Effector memory CD4-positive, alpha-beta T cell (primary cell): ENCODE results near the gene NCR3LG1.

Experiments
- DNase-seq, 3 donors: peaks; one replicate each; pipeline ENCODE4 v3.0.0-alpha.2; 2020
- H3K27ac ChIP-seq: 2 replicates; pipeline ENCODE4 v1.7.0; 2013; ENCODE audit warnings: mild to moderate bottlenecking, low read length, moderate library complexity; ENCODE audit not compliant: insufficient read depth, poor library complexity, severe bottlenecking
- H3K27me3 ChIP-seq: replicated peaks from 2 replicates; pipeline ENCODE4 v1.7.0; 2013; ENCODE audit warnings: mild to moderate bottlenecking, low read length; ENCODE audit not compliant: insufficient read depth, control insufficient read depth, poor library complexity, severe bottlenecking
- H3K36me3 ChIP-seq: 2 replicates; pipeline ENCODE4 v1.7.0; 2013; ENCODE audit warnings: mild to moderate bottlenecking, low read length, moderate library complexity; ENCODE audit not compliant: control insufficient read depth, insufficient read depth
- H3K4me1 ChIP-seq: 2 replicates; pipeline ENCODE4 v1.7.0; 2013; ENCODE audit warnings: low read length, mild to moderate bottlenecking; ENCODE audit not compliant: control insufficient read depth, insufficient read depth, poor library complexity, severe bottlenecking
- H3K4me3 ChIP-seq: 2 replicates; pipeline ENCODE4 v1.7.0; 2013; ENCODE audit warnings: low read length, low read depth, mild to moderate bottlenecking; ENCODE audit not compliant: insufficient read depth, poor library complexity, severe bottlenecking
- H3K9me3 ChIP-seq: 2 replicates; pipeline ENCODE4 v1.7.0; 2013; ENCODE audit warnings: mild to moderate bottlenecking, low read length, moderate library complexity; ENCODE audit not compliant: control insufficient read depth

The NCR3LG1 gene

GRCh38 chr11:17369684-17370243 lies 18.2 kb downstream of the NCR3LG1 start:
- Histone ChIP-seq H3K4me3 (no peak overlapping the region), H3K36me3 (no peaks in the 10 kb centered on the region), H3K4me1 (no peaks in the 10 kb centered on the region), H3K27me3 (no peaks in the 10 kb centered on the region), H3K9me3 (peaks cover 7% of the 10 kb centered on the region), H3K27ac (no peak overlapping the region)
- DNase-seq: no peak

- Histone ChIP-seq H3K27ac (no peak overlapping the region), H3K9me3 (peaks cover 7% of the 10 kb centered on the region), H3K4me1 (no peaks in the 10 kb centered on the region), H3K4me3 (no peak overlapping the region), H3K36me3 (no peaks in the 10 kb centered on the region), H3K27me3 (no peaks in the 10 kb centered on the region)
- no peak for DNase-seq
Observed at GRCh38 chr11:17371614-17372013, 20.0 kb downstream of the NCR3LG1 start.

GRCh38 chr11:17375547-17375946 lies 23.9 kb downstream of the NCR3LG1 start:
- DNase-seq: no peak
- no peaks in the 10 kb centered on the region for H3K27me3 ChIP-seq
- no peak overlapping the region for H3K4me3 ChIP-seq
- peaks cover 7% of the 10 kb centered on the region for H3K9me3 ChIP-seq
- H3K27ac ChIP-seq: no peak overlapping the region
- H3K36me3 ChIP-seq: no peaks in the 10 kb centered on the region
- H3K4me1 ChIP-seq: no peaks in the 10 kb centered on the region

GRCh38 chr11:17376493-17376892 lies 24.9 kb downstream of the NCR3LG1 start:
- Histone ChIP-seq H3K27ac (no peak overlapping the region), H3K4me1 (no peaks in the 10 kb centered on the region), H3K9me3 (peaks cover 7% of the 10 kb centered on the region), H3K4me3 (no peak overlapping the region), H3K27me3 (no peaks in the 10 kb centered on the region), H3K36me3 (no peaks in the 10 kb centered on the region)
- no peak for DNase-seq

GRCh38 chr11:17378655-17379054 lies 27.1 kb downstream of the NCR3LG1 start:
- DNase-seq: no peak
- no peaks in the 10 kb centered on the region for H3K4me1 ChIP-seq
- H3K4me3 ChIP-seq: no peak overlapping the region
- no peaks in the 10 kb centered on the region for H3K27me3 ChIP-seq
- no peaks in the 10 kb centered on the region for H3K36me3 ChIP-seq
- H3K27ac ChIP-seq: no peak overlapping the region
- H3K9me3 ChIP-seq: no peaks in the 10 kb centered on the region

- no peak for DNase-seq
- Histone ChIP-seq H3K36me3 (no peaks in the 10 kb centered on the region), H3K27me3 (no peaks in the 10 kb centered on the region)
Observed at GRCh38 chr11:17379383-17380180, 28.0 kb downstream of the NCR3LG1 start.

DNA sequence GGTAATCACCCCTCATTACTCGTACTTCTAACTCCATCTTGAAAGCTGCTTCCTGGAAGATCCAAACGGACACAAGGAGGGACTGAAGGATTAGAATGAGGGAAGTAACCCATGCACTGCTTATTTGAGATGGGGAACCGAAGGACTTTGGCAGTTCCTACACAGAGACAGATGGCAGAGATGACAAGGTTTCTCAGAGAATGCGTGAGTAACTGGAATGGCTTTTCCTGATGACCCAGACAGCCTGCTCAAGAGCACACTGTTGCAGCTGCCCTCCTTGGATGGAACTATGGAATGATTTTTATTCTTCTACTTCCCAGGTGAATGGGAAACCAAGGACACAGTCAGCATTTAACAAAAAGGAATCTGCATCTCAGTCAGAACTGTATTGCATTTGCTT lies 29.6 kb downstream of the NCR3LG1 start:
- H3K27ac ChIP-seq: no peak overlapping the region
- no peaks in the 10 kb centered on the region for H3K36me3 ChIP-seq
- no peaks in the 10 kb centered on the region for H3K9me3 ChIP-seq

More at GRCh38 chr11:17379383-17380180, 28.0 kb downstream of the NCR3LG1 start:
- no peak overlapping the region for H3K4me3 ChIP-seq
- no peaks in the 10 kb centered on the region for H3K4me1 ChIP-seq
- H3K9me3 ChIP-seq: no peaks in the 10 kb centered on the region
- no peak overlapping the region for H3K27ac ChIP-seq

GRCh38 chr11:17382046-17382728 lies 30.6 kb downstream of the NCR3LG1 start:
- Histone ChIP-seq H3K27me3 (no peaks in the 10 kb centered on the region), H3K27ac (no peak overlapping the region), H3K36me3 (no peaks in the 10 kb centered on the region), H3K4me1 (no peaks in the 10 kb centered on the region), H3K4me3 (no peak overlapping the region), H3K9me3 (no peaks in the 10 kb centered on the region)
- no peak for DNase-seq

More for the DNA sequence above, 29.6 kb downstream of the NCR3LG1 start:
- Histone ChIP-seq H3K27me3 (no peaks in the 10 kb centered on the region), H3K4me3 (no peak overlapping the region), H3K4me1 (no peaks in the 10 kb centered on the region)
- DNase-seq: no peak

DNA sequence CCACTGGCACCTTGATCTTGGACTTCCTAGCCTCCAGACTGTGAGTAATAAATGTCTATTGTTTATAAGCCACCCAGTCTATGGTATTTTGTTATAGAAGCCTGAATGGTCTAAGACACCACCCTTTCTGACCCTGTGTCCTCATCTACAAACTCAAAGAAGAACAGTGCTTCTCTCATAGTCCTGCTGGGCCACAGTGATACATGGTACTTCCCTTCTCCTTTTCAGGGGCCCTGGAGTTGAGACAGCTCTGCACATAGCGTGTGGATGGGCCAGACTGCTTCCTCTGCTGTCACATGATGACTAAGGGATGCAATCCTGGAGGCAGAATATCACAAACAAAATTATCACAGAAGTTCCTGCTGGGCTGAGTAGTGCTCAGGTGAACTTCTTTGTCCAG lies 31.9 kb downstream of the NCR3LG1 start:
- Histone ChIP-seq H3K36me3 (no peaks in the 10 kb centered on the region), H3K27ac (no peak overlapping the region), H3K9me3 (no peaks in the 10 kb centered on the region), H3K4me1 (no peaks in the 10 kb centered on the region), H3K4me3 (no peak overlapping the region), H3K27me3 (no peaks in the 10 kb centered on the region)
- no peak for DNase-seq

DNA sequence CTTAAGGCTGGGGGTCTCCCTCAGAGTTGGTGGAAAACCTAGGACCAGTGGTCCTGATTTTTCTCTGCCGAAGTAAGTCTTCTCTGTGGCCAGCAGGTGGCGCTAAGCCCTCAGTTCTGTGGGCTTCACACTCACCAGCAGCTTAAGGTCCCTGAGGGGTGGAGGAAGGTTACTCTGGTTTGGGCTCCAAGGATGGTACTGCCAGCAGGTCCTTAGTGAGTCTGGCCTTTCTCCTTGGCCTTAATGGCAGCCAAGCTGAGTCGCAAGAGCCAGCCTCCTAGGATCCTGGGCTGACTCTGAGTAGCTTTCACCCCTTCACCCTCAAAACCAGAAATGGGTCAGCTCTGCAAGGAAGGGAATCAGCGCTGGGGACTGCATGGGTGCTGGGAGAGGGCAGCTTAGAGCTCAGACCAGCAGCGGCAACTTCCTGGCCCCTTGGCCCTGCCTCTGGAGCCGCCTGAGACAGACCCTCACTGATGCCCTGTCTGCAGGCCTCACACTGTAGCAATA lies 32.5 kb downstream of the NCR3LG1 start:
- DNase-seq: peak; percentile 47 to 66 (median 51)
- H3K36me3 ChIP-seq: no peaks in the 10 kb centered on the region
- H3K9me3 ChIP-seq: no peaks in the 10 kb centered on the region
- no peak overlapping the region for H3K27ac ChIP-seq
- H3K27me3 ChIP-seq: no peaks in the 10 kb centered on the region
- peaks cover 3% of the 10 kb centered on the region for H3K4me1 ChIP-seq
- no peak overlapping the region for H3K4me3 ChIP-seq
